Transverse colon (tissue), 4 donors: ENCODE measurements around the gene PIWIL4. TPM values are rescaled to one million over a fixed set of nuclear protein-coding genes. Genes with fewer than 3 reads are reported as not detected.

ENCODE experiments used
- DNase-seq: peaks from one replicate; pipeline ENCODE4 v3.0.0-alpha.2; 2019
- H3K27ac ChIP-seq, 4 donors: fragments of 200-600 bp; sonication (generic); 2 replicates each; pipeline ENCODE4 v1.5.1; 2016 to 2018; ENCODE audit warnings: inconsistent platforms in 4 of 4
- H3K27me3 ChIP-seq: fragments of 200-600 bp; sonication (generic); 2 replicates; pipeline ENCODE4 v1.5.1; 2017; ENCODE audit warnings: inconsistent platforms
- H3K36me3 ChIP-seq, 4 donors: fragments of 200-600 bp; sonication (generic); 2 replicates each; pipeline ENCODE4 v1.5.1; 2017 to 2019; ENCODE audit warnings: inconsistent platforms in 4 of 4
- H3K4me1 ChIP-seq, 4 donors: fragments of 200-600 bp; sonication (generic); 2 replicates each; pipeline ENCODE4 v1.5.1; 2017 to 2020; ENCODE audit warnings: inconsistent platforms in 4 of 4
- H3K4me3 ChIP-seq, 4 donors: fragments of 200-600 bp; sonication (generic); 1 replicate in 1 of 4; 2 replicates in 3 of 4; pipeline versions ENCODE4 v1.5.1 to v1.6.1; 2017 to 2019; ENCODE audit warnings: inconsistent platforms in 4 of 4
- H3K9me3 ChIP-seq, 2 donors: fragments of 200-600 bp; sonication (generic); 2 replicates each; pipeline ENCODE4 v1.5.1; 2017 to 2019; ENCODE audit warnings: inconsistent platforms in 2 of 2
- CTCF ChIP-seq, 5 experiments: fragments of 200-600 bp in 3 of 5; fragments of 450-650 bp in 2 of 5; sonication (generic) in 3 of 5; IDR thresholded peaks; 1 replicate in 2 of 5; 2 replicates in 3 of 5; pipeline ENCODE4 v1.5.1; 2016 to 2017; ENCODE audit warnings: antibody characterized with exemption in 5 of 5, inconsistent platforms in 3 of 5, mild to moderate bottlenecking in 2 of 5, moderate library complexity in 1 of 5
- EP300 ChIP-seq: sonication (generic); formaldehyde crosslinking; IDR thresholded peaks from one replicate; pipeline ENCODE4 v1.6.1; 2017; ENCODE audit warnings: antibody characterized with exemption, low read depth
- POLR2A ChIP-seq: fragments of 450-650 bp; IDR thresholded peaks from one replicate; pipeline ENCODE4 v1.6.1; 2016; ENCODE audit warnings: antibody characterized with exemption, mild to moderate bottlenecking, moderate library complexity
- POLR2AphosphoS5 ChIP-seq, 3 donors: sonication (generic); formaldehyde crosslinking; IDR thresholded peaks; one replicate each; pipeline ENCODE4 v1.6.1; 2016; ENCODE audit warnings: antibody characterized with exemption in 3 of 3
- WGBS, 2 donors: methylation state at CpG; one replicate each; pipeline ENCODE4 v1.1.5; 2018; ENCODE audit warnings: low coverage in 1 of 2; 5-methylcytosine and 5-hydroxymethylcytosine counted together
- in situ Hi-C, 4 donors: fragments of 200-750 bp; cut with MboI; loops; one replicate each; pipeline versions ENCODE4 v1.15.0 to v1.15.1; 2017; ENCODE audit warnings: low sequenced_read_pairs in 3 of 4, low pct_ligation_motif_present in 1 of 4, low pct_unique_long_range_greater_than_20kb in 1 of 4
- intact Hi-C: fragments of 100-400 bp; cut with DNase I; formaldehyde crosslinking; loops from one replicate; pipeline ENCODE4 v1.15.1; 2023; ENCODE audit warnings: low total_unique reads
- total RNA-seq, 4 donors: library from RNA; depleted of rRNA; stranded (reverse); fragments of >200 nt; gene quantifications; one replicate each; pipeline ENCODE4 v1.1.0, GENCODE V29; 2016

PIWIL4 gene
- total RNA-seq, 4 donors from 2014 or later: 6.7 to 17.9 (median 8.9) TPM

GRCh38 chr11:94650756-94651155, 83.6 kb downstream of the PIWIL4 start:
- DNase-seq: peak; percentile 17
- in situ Hi-C loops (no loop called here), intact Hi-C loops (no loop called here)
- WGBS, 2 donors: 69% methylated on average over 7 of the region's 7 CpGs; no CpG with 5 or more reads in 1 of the 2 donors
- TF ChIP-seq EP300 (no peak), POLR2AphosphoS5 (IDR thresholded peaks at IDR 0.05) (no peak), POLR2A (no peak), CTCF (IDR thresholded peaks at IDR 0.05) (no peak)
- Histone ChIP-seq H3K36me3 (no peaks in the 10 kb centered on the region), H3K9me3 (no peaks in the 10 kb centered on the region), H3K27ac (peak overlapping the region in 1 of 4 donors; percentile 45), H3K4me1 (peaks cover 0 to 3% (median 0%) of the 10 kb centered on the region in 4 donors), H3K27me3 (no peaks in the 10 kb centered on the region), H3K4me3 (no peak overlapping the region)

- no peaks in the 10 kb centered on the region for H3K9me3 ChIP-seq
- no peak for DNase-seq
- no peaks in the 10 kb centered on the region for H3K27me3 ChIP-seq
- H3K4me3 ChIP-seq: no peak overlapping the region
- peaks cover 0 to 3% (median 0%) of the 10 kb centered on the region in 4 donors for H3K4me1 ChIP-seq
- TF ChIP-seq POLR2AphosphoS5 (IDR thresholded peaks at IDR 0.05): no peak
- TF ChIP-seq CTCF (IDR thresholded peaks at IDR 0.05): no peak
- WGBS, 2 donors: 94 to 100% methylated on average over 4 to 6 of the region's 6 CpGs
- intact Hi-C loops (no loop called here), in situ Hi-C loops (no loop called here)
- H3K36me3 ChIP-seq: no peaks in the 10 kb centered on the region
- no peak overlapping the region for H3K27ac ChIP-seq
Measured at GRCh38 chr11:94652735-94653284, 85.6 kb downstream of the PIWIL4 start.

GRCh38 chr11:94653561-94653960, 86.4 kb downstream of the PIWIL4 start:
- in situ Hi-C loops: no loop called here
- WGBS, 2 donors: 86 to 100% methylated on average over 1 to 5 of the region's 5 CpGs
- Histone ChIP-seq H3K27ac (no peak overlapping the region), H3K36me3 (no peaks in the 10 kb centered on the region), H3K4me3 (no peak overlapping the region), H3K4me1 (peaks cover 0 to 3% (median 0%) of the 10 kb centered on the region in 4 donors), H3K9me3 (no peaks in the 10 kb centered on the region), H3K27me3 (no peaks in the 10 kb centered on the region)
- DNase-seq: no peak
- intact Hi-C loops: no loop called here
- no peak for TF ChIP-seq POLR2AphosphoS5 (IDR thresholded peaks at IDR 0.05)
- no peak for TF ChIP-seq POLR2A
- TF ChIP-seq CTCF (IDR thresholded peaks at IDR 0.05): no peak
- TF ChIP-seq EP300: no peak

- no peak overlapping the region for H3K4me3 ChIP-seq
- peaks cover 0 to 3% (median 0%) of the 10 kb centered on the region in 4 donors for H3K4me1 ChIP-seq
- WGBS, 2 donors: 93 to 98% methylated on average over 6 to 7 of the region's 7 CpGs
- no peaks in the 10 kb centered on the region for H3K36me3 ChIP-seq
- H3K27ac ChIP-seq: no peak overlapping the region
- H3K9me3 ChIP-seq: no peaks in the 10 kb centered on the region
- no peak for DNase-seq
- no peaks in the 10 kb centered on the region for H3K27me3 ChIP-seq
- in situ Hi-C loops (no loop called here), intact Hi-C loops (no loop called here)
- no peak for TF ChIP-seq POLR2A
- no peak for TF ChIP-seq EP300
- no peak for TF ChIP-seq POLR2AphosphoS5 (IDR thresholded peaks at IDR 0.05)
- TF ChIP-seq CTCF (IDR thresholded peaks at IDR 0.05): no peak
Measured at GRCh38 chr11:94654201-94654600, 87.0 kb downstream of the PIWIL4 start.
